Mesenteric fat pad (tissue), 1 donor: ENCODE data around the gene PTCH1. TPM values are rescaled to one million over a fixed set of nuclear protein-coding genes. Genes with fewer than 3 reads are reported as not detected.

Source experiments
- DNase-seq: peaks from one replicate; pipeline ENCODE4 v3.0.0-alpha.2; 2020; ENCODE audit warnings: low spot score
- long read RNA-seq: library from polyadenylated mRNA; unstranded; transcript quantifications from one replicate; pipeline ENCODE4 v2.0.0, GENCODE V29; 2020
- total RNA-seq: library from RNA; stranded (reverse); fragmentation: NEBNext Ultra II Directional; extraction: Animal tissue kit (Norgen Biotek cat#: 25700); gene quantifications from one replicate; pipeline ENCODE4 v1.2.1, GENCODE V29; 2021
- donor health status: DM: yes; HTN: yes; CAD: no.

The PTCH1 gene
- total RNA-seq, result 12.5 TPM
- long read RNA-seq, partial matches to known transcripts, result 0 of 3 reads
- long read RNA-seq, other reads (novel, unspliced or antisense), result 3 of 3 reads

- no peak for DNase-seq
Observed at GRCh38 chr9:95516734-95517558, at the start of gene PTCH1. Gene PTCH1 (minus strand): TSS chr9:95516971.

DNA sequence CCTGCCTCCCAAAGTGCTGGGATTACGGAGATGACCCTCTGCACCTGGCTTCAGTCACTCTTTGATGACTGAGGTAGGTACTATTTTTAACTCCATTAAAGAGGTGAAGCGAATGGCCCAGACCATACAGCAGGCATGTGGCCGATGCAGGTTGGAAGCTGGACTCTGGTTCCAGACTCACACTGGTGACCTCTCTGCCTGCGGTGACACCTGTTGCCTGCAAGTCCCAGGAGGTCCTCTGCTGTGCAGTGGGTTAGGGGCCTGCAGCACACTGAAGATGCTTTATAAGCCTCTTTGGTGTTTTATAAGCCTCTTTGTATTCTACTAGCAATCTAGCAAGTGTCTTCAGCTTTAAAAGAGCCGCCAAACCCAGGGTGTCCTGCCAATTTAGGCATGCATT is 49.2 kb upstream of the PTCH1 start:
- DNase-seq, result no peak

DNA sequence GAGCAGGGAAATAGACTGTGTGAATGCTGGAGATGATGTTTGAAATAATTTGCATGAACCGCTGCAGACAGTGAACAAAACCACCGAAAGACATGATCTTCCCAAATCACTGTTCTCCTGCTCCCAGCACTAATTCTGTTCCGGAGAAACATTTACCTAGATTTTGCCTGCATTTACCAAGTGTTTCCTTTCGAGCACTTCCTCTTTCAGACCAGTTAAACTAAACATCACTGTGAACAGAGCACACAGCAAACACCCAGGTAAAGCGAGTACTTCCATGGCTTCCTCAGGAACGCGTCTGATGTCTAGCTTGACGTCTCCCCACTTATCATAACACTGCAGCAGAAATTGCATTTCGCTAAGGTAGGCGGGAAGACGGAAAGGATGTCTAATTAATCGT is 45.1 kb upstream of the PTCH1 start:
- DNase-seq, result no peak

DNA sequence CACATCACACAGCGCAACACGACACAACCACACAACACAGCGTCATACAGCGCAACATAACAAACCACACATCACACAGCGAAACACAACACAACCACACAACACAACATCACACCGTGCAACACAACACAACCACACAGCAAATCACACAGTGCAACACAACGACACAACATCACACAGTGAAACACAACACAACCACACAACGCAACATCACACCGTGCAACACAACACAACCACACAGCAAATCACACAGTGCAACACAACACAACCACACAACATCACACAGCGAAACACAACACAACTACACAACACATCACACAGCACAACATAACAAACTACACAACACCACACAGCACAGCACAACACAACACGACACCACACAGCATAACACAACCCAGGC is 40.4 kb upstream of the PTCH1 start:
- no peak for DNase-seq

- DNase-seq, result no peak
Observed at GRCh38 chr9:95556521-95556920, 39.8 kb upstream of the PTCH1 start.

GRCh38 chr9:95552814-95553546 is 36.2 kb upstream of the PTCH1 start:
- no peak for DNase-seq

DNA sequence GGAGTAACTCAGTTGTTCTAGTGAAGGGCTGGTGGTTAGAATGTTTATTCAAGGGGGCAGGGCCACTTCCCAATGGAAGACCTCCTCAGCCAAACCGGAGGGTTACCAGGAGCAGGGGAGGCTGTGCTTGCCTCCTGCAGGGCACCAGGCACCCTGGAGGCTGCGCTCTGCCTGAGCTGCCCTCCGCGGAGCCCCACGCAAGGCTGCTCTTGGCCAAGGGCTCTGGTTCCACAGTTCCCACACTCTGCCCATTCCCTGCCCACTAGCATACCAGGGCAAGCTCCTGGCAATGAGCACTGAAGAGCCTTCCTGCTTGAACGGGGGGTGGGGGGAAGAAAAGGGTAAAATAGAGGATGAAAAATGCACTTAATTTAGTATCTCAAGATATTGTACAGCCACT is 35.5 kb upstream of the PTCH1 start:
- DNase-seq, result no peak

- DNase-seq, result no peak
Observed at GRCh38 chr9:95551406-95551805, 34.6 kb upstream of the PTCH1 start.

DNA sequence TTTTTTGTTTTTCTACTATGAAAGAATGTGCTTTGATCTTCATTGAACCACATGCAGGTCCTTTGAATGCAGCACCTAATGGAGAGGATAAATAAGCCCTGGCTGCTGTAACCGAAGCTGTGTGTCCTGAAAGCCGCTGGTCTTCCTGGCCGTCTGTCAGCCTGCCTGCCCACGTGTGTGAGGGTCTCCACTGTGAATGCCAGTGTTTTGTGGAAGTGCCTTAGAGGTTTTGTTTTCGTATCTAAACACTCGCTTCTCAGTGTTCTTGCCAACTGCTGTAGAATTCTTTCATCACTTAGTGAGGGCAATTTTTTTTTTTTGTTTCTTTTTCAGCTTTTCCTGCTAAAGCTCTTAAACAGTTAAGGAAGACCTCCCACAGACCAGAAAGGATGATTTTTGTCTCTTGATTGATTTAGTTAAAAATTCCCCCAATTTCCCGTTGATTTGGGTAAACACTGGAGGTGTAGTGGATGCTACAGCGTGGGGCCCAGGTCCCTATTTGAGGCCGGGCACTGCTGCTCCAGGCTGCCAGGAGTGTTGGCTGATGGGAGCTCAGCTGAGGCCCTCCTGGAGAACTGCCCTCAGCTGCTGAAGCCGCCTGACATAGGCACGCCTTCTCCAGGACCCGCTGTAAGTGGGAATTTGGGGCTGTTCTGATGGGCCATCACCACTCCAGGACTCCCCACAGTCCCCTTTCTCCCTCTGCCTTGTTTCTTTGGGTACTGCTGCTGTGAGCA is 29.2 kb upstream of the PTCH1 start:
- DNase-seq, result no peak

DNA sequence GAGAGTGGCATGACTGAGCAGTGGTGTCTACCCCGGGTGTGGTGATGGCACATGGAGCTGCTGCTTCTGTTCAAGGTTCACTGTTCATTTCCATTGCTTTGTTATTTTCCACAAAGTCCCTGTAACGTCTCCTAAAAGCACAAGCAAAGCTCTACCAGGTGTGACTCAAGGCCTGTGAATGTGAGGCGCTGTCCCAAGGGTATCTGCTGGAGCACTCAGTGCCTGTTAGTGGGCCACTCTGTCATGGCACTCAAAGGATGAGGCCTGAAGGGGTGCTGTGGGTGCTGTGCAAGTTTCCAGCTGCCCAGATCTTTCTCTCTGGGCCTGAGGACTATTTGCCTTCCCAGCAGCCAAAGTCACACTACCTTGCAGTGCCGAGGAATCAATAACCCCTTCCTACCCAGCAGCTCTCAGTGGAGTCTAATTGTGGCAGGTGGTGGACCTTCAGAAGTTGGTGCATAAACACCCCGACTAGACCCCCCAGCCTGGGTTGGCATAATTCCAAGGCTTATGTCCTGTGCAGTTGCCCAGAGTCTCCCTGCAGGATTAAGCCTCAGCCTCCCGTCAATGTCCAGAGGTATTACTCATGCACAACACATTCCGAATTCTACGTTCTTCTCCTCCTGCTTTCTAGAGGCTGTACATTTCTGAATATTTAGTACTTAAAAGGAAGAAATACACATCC is 17.4 kb upstream of the PTCH1 start:
- DNase-seq, result no peak

GRCh38 chr9:95529910-95530309 is 13.1 kb upstream of the PTCH1 start:
- DNase-seq, result no peak

DNA sequence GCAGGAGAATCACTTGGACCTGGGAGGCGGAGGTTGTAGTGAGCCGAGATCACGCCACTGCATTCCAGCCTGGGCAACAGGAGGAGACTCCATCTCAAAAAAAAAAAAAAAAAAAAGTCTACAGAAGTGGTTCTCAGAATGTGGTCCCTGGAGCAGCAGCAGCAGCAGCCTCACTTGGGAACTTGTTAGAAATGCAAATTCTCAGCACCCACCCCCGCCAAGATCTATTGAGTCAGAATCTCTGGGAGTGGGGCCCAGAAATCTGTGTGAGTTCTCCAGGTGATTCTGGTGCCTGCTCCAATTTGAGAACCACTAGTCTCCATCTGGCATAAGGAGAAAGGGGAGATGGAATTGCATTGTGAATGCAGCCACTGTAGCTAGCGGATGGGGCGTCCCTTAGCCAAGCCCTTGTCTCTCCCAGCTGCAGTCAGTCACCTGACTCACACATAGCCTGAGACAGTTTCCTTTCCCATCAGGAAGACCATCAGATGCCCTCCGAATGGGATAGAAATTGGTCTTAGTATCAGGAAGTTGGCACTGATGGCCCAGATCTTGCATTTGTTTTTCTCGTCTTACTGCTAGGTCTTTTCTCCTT is 12.2 kb upstream of the PTCH1 start:
- DNase-seq, result no peak

DNA sequence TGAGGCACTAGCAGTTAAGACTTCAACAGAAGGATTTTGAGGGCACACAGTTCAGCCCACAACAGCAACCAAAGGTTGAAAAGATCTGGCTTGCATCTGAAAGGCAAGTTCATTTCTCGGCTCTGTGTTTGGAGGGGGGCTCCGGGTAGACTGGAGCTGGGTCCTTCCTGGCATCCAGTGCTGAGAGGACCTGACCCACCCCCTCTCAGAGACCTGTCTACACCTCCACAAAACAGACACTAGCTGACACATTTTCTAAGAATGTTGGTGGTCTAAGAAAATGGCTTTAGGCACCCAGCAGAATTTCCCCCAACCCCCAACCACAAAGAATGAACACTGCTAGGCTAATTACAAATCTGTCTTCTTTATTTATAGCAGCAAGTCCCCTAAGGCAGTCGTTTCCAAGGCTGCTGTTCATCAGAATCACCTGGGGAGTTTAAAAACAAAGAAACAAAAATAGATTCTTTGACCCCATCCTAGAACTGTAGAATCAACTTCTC is 6.2 kb upstream of the PTCH1 start:
- no peak for DNase-seq

- no peak for DNase-seq
Observed at GRCh38 chr9:95521699-95522098, 4.9 kb upstream of the PTCH1 start.

DNA sequence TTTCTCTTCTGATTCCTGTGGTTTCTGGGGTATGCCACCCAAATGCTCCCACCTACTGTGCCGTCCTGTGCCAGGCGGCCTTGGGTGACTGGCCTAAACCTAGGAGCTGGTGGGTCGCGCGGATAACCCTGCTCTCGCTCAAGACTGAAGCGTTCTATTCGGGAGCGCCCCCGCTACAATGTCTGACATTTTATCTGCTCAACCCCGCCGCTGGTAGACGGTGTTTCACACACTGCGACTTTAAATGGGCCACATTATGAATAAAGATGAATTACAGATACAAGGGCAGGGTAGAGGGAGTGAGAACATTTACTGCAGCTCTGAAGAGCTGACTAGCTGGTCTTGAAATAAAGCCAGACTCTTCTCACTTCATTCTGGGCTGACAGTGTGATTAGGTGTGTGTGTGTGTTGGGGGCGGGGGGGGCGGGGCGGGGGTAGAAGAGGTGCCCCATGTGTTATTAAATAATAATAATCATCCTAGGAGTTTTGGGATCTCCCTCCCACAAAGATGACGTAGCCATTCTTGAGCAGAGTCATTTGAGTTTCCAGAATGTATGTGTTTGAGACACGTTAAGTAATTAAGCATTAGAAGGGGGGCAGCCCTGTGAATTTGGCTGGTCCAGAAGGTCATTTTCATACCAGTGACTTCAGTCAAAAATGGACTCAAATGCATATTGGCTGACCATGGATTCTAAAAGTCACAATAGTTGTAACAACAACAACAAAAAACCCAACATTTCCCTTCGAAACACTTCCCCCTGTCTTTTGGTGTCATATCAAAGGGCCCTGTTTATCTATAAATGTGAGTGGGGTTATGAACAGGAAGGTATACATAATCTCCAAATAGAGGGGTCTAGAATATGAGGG is 1.0 kb upstream of the PTCH1 start:
- no peak for DNase-seq

DNA sequence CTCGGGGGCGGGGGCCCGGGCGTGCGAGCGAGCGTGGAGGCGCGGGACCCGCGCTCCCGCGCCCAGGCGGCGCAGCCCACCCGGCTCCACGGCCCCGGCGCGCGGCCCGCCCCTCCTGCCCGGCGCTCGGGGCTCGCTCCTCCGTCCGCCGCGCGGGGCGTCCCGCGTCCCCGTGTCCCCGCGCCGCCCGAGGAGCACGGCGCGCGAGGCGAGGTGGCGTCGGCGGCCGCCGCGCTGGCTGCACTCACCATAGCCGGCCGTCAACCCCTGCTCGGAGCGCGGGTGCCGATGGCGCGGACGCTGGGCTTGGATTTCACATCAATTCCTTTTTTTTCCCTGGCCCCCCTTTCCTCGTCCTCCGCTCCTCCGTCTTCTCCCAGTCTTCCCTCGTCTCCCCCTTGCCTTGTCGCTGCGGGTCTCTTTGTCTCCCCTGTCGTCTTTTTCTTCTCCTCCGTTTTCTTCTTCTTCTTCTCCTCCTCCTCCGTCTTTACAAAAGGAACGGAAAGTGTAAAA is 494 bp downstream of the PTCH1 start:
- DNase-seq, result no peak

GRCh38 chr9:95515272-95516113 is 1.3 kb downstream of the PTCH1 start:
- no peak for DNase-seq

- no peak for DNase-seq
Observed at GRCh38 chr9:95514342-95514741, 2.4 kb downstream of the PTCH1 start.

GRCh38 chr9:95513711-95514110 is 3.1 kb downstream of the PTCH1 start:
- DNase-seq, result no peak
